ENCODE results near the gene GALC. TPM values are rescaled to one million over a fixed set of nuclear protein-coding genes. Genes with fewer than 3 reads are reported as not detected.

The GALC gene
- total RNA-seq, 2 experiments from 2014 or later, result 11.2 to 12.7 TPM

DNA sequence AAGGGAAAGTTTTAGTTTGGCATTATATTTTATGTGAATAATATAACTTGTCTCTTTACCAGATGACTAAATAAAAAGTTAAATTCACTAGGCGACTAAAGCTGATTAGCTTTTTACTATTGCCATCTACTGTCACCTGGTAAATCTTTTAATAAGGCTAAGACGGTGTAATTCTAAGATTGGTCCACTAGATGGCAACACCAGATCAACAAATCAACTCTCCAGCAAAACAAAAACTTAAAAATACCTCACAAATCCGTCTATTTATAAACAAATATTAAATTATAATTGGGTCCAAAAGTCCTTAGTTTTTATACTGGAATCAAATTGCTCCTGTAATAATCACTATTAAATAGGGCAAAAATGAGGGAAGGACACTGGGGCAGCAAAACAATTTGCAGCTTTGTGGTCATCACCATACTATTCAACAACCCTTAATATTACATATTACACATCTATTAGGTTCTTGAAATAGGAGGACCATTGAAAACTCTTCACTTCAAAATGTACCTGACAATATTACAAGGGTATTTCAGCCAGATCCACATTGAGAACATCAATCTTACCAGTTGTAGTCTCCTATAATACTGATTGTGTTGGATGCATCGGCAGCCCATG lies 47.9 kb downstream of the GALC start:
- H3K27me3 Mint-ChIP-seq (ENCODE audit: low read depth), result no peaks in the 10 kb centered on the region
- no peak overlapping the region for H3K4me3 Mint-ChIP-seq
- H3K36me3 Mint-ChIP-seq (ENCODE audit: low read depth), result peaks cover 5% of the 10 kb centered on the region
- intact Hi-C loops (cut with micrococcal nuclease), result loop anchor here (1.0 to 10.0 kb wide), 4 partner anchors 47 to 620 kb away; partner anchors contain the start of genes GALC and ZC3H14
- CTCF ChIA-PET, result interaction anchor here (0.7 to 4.0 kb wide), 20 partner anchors 11 to 448 kb away, joined by 3 to 41 read pairs (median 4); partner anchors contain the start of gene GALC
- no peaks in the 10 kb centered on the region for H3K4me1 Mint-ChIP-seq (ENCODE audit: low read depth)
- no peak overlapping the region for H3K27ac Mint-ChIP-seq
- H3K9me3 Mint-ChIP-seq, result no peaks in the 10 kb centered on the region
- DNase-seq, result no peak

DNA sequence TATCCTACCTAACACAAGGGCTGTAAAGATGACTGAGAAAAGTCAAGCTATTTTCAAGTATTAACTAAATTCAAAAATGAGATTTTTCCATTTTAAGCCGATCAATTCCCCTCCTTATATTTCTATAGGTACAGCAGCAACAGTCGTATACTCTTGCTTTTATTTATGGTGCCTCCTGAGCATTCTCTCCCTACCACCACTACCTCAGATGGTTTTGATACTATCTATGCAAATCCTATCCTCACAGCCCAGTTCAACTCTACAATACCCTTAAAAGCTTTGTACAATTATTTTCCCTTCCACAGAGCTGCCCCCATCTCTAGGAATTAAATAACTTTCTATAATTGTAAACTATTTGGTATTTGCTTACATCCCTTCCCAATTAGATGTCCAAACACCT lies 52.1 kb downstream of the GALC start:
- no peaks in the 10 kb centered on the region for H3K9me3 Mint-ChIP-seq
- CTCF ChIA-PET, result interaction anchor here (2.5 kb wide), 1 partner anchor 228 kb away, joined by 10 read pairs; no protein-coding TSS in a partner anchor
- H3K36me3 Mint-ChIP-seq (ENCODE audit: low read depth), result peaks cover 3% of the 10 kb centered on the region
- H3K4me3 Mint-ChIP-seq, result no peak overlapping the region
- intact Hi-C loops (cut with micrococcal nuclease), result loop anchor here (10.0 kb wide), 1 partner anchor 624 kb away; the partner anchor contains the start of gene ZC3H14
- peaks cover 3% of the 10 kb centered on the region for H3K4me1 Mint-ChIP-seq (ENCODE audit: low read depth)
- H3K27me3 Mint-ChIP-seq (ENCODE audit: low read depth), result no peaks in the 10 kb centered on the region
- no peak overlapping the region for H3K27ac Mint-ChIP-seq
- DNase-seq, result no peak

DNA sequence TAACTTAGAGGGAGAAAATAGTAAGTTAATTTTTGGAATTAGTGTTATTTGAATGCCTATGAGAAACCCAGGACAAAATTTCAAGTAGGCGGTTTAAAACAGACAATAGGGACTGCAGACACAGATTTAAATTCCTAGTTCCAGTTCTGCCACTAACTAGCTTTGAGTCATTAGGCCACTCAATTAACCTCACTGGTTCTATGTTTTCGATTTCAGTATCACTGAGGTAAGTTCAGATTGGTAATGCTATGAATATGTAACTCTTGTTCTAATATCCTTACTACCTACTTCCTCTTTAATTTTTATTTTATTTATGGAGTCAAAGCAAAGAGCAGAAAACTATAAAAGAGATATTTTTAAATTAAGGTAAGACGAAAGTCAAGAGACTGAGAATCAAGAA lies 52.6 kb downstream of the GALC start:
- Mint-ChIP-seq H3K27me3 (ENCODE audit: low read depth) (no peaks in the 10 kb centered on the region), H3K36me3 (ENCODE audit: low read depth) (peaks cover 3% of the 10 kb centered on the region), H3K27ac (no peak overlapping the region), H3K4me1 (ENCODE audit: low read depth) (peaks cover 3% of the 10 kb centered on the region), H3K9me3 (no peaks in the 10 kb centered on the region), H3K4me3 (no peak overlapping the region)
- intact Hi-C loops (cut with micrococcal nuclease), result loop anchor here (10.0 kb wide), 1 partner anchor 624 kb away; the partner anchor contains the start of gene ZC3H14
- CTCF ChIA-PET, result interaction anchor here (2.5 kb wide), 1 partner anchor 228 kb away, joined by 10 read pairs; no protein-coding TSS in a partner anchor
- DNase-seq, result no peak

DNA sequence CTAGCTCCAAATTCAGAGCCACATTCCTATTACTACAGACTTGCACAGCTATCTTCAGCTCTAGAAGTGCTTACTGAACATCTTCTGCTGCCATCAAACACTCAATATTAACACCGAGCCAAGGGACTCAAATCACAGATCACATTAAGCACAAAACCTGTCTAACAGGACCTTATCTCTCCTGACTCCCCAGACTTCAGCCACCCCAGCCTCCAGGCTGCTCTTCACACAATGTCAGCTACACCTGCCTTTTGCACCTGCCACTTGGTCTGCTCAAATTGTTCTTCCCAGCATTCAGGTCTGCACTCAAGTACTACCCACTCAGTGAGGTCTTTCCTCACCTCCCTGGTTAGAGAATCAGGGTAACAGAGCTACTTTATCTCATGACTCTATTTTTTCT lies 57.1 kb downstream of the GALC start:
- H3K27me3 Mint-ChIP-seq (ENCODE audit: low read depth), result no peaks in the 10 kb centered on the region
- H3K4me3 Mint-ChIP-seq, result no peak overlapping the region
- H3K36me3 Mint-ChIP-seq (ENCODE audit: low read depth), result peaks cover 9% of the 10 kb centered on the region
- H3K27ac Mint-ChIP-seq, result no peak overlapping the region
- CTCF ChIA-PET, result no interaction called here
- H3K9me3 Mint-ChIP-seq, result no peaks in the 10 kb centered on the region
- H3K4me1 Mint-ChIP-seq (ENCODE audit: low read depth), result peaks cover 3% of the 10 kb centered on the region
- no peak for DNase-seq
- intact Hi-C loops (cut with micrococcal nuclease), result no loop called here

DNA sequence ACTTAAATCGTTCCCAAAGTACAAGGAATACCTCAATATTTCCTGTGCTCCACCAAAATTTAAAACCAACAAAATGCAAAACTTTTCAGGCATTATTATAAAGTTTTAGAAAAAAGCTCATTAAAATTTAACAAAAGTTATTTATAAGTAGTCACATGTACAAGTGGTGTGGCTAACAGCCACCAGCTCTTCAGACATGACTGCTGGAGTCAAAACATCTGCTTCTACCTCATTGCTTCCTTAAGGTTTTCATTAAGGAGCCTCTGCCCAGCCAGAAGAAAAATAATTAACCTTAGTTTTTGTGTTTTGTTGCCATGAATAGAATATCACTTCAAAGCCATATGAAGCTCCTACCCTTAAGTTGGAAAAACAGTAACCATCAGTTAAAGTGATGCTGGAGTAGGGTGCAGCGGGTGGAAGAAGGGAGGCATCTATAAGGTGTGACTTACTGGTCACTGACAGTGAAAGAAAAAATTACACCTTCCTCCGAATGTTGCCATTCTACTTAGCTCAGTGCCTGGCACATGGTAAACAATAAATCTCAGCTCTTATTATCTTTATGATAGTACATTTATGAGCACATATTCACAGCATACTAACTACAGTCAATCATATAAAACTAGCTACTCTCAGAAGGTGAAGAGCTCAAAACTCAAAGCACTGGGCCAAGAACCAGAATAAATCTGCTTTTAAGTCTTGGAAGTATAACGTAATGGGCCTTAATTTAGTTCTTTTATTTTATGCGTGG lies 57.7 kb downstream of the GALC start:
- Mint-ChIP-seq H3K36me3 (ENCODE audit: low read depth) (peaks cover 9% of the 10 kb centered on the region), H3K27me3 (ENCODE audit: low read depth) (no peaks in the 10 kb centered on the region), H3K4me1 (ENCODE audit: low read depth) (peaks cover 3% of the 10 kb centered on the region), H3K4me3 (no peak overlapping the region), H3K9me3 (no peaks in the 10 kb centered on the region), H3K27ac (no peak overlapping the region)
- intact Hi-C loops (cut with micrococcal nuclease), result no loop called here
- DNase-seq, result no peak
- CTCF ChIA-PET, result no interaction called here

DNA sequence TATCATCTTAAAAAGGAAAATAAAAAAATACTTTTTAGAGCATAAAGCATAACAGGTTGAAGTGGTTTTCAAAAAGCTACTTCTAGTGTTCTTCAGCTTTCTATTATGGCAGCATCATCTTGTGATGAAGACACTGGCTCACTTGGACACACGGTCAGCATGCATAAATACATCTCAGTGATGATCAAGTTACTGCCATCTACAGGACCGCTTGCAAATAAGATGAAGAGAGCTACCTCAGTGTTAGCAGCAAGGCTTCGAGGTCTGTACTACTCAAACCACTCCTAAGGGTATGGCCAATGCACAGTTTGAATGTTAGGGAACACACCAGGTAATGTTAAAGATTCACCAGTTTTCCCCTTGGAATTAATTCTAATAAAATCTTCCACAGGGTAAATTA lies 58.8 kb downstream of the GALC start:
- Mint-ChIP-seq H3K4me3 (no peak overlapping the region), H3K36me3 (ENCODE audit: low read depth) (peaks cover 9% of the 10 kb centered on the region), H3K27ac (no peak overlapping the region), H3K9me3 (no peaks in the 10 kb centered on the region), H3K4me1 (ENCODE audit: low read depth) (peaks cover 3% of the 10 kb centered on the region), H3K27me3 (ENCODE audit: low read depth) (no peaks in the 10 kb centered on the region)
- intact Hi-C loops (cut with micrococcal nuclease), result no loop called here
- CTCF ChIA-PET, result interaction anchor here (0.8 to 1.5 kb wide), 2 partner anchors 11 to 255 kb away, joined by 3 to 4 read pairs; no protein-coding TSS in a partner anchor
- no peak for DNase-seq

DNA sequence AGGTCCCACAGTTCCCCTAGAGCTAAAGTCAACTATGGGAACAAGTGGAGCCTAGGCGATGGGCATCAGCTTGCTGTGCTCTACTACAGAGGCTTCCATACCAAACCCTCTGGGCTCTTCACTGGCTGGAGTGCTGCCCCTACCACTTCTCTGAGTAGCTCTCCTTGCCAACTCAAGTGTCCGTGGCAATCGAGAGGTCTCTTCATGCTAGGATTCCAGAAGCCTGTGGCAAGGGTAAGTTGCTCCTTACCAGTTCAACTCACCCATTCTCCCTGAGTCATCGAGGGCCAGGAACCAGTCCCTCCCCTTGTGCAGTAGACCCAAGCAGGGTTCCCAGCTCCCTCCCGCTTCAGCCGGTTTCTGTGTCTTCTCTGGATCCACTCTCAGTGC lies 76.1 kb downstream of the GALC start:
- H3K36me3 Mint-ChIP-seq (ENCODE audit: low read depth), result peaks cover 15% of the 10 kb centered on the region
- no peaks in the 10 kb centered on the region for H3K27me3 Mint-ChIP-seq (ENCODE audit: low read depth)
- intact Hi-C loops (cut with micrococcal nuclease), result no loop called here
- CTCF ChIA-PET, result no interaction called here
- H3K9me3 Mint-ChIP-seq, result peaks cover 25% of the 10 kb centered on the region
- H3K4me3 Mint-ChIP-seq, result no peak overlapping the region
- no peaks in the 10 kb centered on the region for H3K4me1 Mint-ChIP-seq (ENCODE audit: low read depth)
- no peak overlapping the region for H3K27ac Mint-ChIP-seq
- no peak for DNase-seq

DNA sequence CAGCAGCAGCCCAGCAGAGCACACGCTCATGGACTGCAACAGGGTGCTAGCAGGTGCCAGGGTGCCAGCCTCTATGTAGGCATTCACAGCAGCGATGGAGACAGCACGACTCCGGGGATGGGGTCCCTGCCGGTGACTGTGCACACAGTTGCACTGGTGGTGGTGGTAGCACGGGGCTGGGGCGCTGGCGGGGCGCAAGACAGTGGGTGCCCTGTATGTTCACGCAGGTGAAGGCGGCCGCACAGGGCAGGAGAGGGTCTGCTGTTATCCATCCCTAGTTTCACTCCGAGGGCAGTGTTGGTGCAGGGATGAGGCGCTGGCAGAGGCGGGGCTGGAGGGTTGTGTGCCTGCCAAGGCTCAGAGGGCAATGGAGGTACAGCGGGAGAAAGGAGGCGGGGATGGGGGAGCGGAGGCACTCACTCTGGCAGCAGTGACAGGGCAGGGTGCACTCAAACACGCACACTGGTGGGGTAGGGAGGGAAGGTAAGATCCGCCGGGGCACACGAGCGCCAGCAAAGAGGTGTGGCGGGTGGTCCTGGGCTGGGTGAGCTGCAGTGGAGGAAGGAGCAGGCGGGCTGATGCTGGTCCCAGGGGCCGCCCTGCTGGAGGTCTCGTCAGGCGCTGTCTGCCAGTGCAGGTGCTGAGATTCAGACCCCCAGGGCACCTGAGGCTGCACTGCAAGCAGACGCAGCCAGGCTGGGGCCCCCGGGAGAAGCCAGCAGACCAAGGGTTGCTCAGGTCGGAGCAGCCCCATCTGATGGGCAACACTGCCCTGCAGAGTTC lies 76.7 kb downstream of the GALC start:
- intact Hi-C loops (cut with micrococcal nuclease), result no loop called here
- DNase-seq, result no peak
- Mint-ChIP-seq H3K9me3 (peaks cover 31% of the 10 kb centered on the region), H3K4me3 (no peak overlapping the region), H3K4me1 (ENCODE audit: low read depth) (no peaks in the 10 kb centered on the region), H3K27ac (no peak overlapping the region), H3K36me3 (ENCODE audit: low read depth) (peaks cover 12% of the 10 kb centered on the region), H3K27me3 (ENCODE audit: low read depth) (no peaks in the 10 kb centered on the region)
- CTCF ChIA-PET, result no interaction called here

DNA sequence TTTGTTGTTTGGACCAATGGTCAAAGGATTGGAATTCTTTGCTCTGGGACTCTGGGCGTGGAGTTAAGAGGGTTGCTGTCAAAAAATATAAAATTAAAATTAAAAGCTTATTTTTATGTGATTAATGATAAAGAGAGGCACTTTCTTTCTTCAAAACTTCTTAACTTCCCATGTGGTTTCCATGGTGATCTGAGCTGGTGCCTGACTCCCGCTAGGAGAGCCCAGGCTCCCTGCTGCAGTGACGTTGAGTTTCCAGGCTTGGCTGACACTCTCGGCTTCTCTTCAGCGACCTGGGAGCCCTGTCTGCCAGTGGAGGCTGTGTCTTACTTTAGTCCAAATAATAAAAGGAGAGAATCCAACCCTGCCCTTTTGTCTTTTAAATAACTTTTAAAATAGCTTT lies 84.4 kb downstream of the GALC start:
- peaks cover 18% of the 10 kb centered on the region for H3K9me3 Mint-ChIP-seq
- intact Hi-C loops (cut with micrococcal nuclease), result no loop called here
- no peaks in the 10 kb centered on the region for H3K4me1 Mint-ChIP-seq (ENCODE audit: low read depth)
- DNase-seq, result no peak
- H3K27ac Mint-ChIP-seq, result no peak overlapping the region
- H3K36me3 Mint-ChIP-seq (ENCODE audit: low read depth), result no peaks in the 10 kb centered on the region
- no peak overlapping the region for H3K4me3 Mint-ChIP-seq
- CTCF ChIA-PET, result interaction anchor here (0.5 to 1.9 kb wide), 3 partner anchors 11 to 252 kb away, joined by 3 to 4 read pairs (median 3); no protein-coding TSS in a partner anchor
- peaks cover under 1% of the 10 kb centered on the region for H3K27me3 Mint-ChIP-seq (ENCODE audit: low read depth)

DNA sequence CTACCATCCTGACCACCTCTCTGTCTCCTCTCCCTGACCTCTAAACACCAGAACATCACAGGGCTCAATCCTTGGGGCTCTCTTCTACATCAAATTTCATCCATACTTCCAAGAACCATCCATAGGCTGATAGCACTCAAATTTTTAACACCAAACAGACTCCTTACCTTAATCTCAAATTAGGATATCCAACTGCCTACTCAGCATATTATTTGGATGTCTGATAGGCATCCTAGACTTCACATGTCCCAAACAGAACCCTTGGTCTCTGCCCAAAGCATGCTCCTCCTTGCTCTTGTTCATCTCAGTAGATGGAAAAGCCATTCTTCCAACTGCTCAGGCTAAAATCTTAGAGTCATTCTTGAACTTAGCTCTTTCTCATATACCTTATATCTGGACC lies 91.3 kb downstream of the GALC start:
- Mint-ChIP-seq H3K4me3 (no peak overlapping the region), H3K36me3 (ENCODE audit: low read depth) (no peaks in the 10 kb centered on the region)
- CTCF ChIA-PET, result interaction anchor here (0.7 to 2.7 kb wide), 2 partner anchors 97 to 400 kb away, joined by 4 to 10 read pairs; no protein-coding TSS in a partner anchor

DNA sequence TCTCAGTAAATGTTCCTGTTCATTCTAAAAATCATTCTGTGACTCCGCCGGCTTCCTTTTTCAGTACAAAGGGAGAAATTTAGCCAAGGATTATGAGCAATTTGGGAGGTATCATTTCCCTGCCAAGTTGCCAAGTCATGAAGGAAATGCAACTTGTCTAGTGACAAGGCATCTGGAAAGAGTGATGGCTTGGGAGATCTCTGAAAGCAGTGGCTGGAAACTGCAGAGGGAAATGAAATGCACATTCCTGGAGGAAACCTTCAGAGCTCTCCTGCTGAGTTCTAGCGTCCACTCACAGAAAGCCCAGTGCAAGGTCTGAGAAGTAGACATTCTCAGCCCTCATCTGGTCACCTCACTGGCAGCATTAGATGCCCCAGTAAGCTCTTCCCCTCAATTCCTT lies 91.7 kb downstream of the GALC start:
- H3K36me3 Mint-ChIP-seq (ENCODE audit: low read depth), result no peaks in the 10 kb centered on the region
- H3K9me3 Mint-ChIP-seq, result no peaks in the 10 kb centered on the region
- no peak overlapping the region for H3K27ac Mint-ChIP-seq
- intact Hi-C loops (cut with micrococcal nuclease), result no loop called here
- CTCF ChIA-PET, result interaction anchor here (0.7 to 2.7 kb wide), 2 partner anchors 96 to 399 kb away, joined by 4 to 10 read pairs; no protein-coding TSS in a partner anchor
- no peak for DNase-seq
- no peaks in the 10 kb centered on the region for H3K4me1 Mint-ChIP-seq (ENCODE audit: low read depth)
- no peak overlapping the region for H3K4me3 Mint-ChIP-seq
- H3K27me3 Mint-ChIP-seq (ENCODE audit: low read depth), result peaks cover 4% of the 10 kb centered on the region

More for the DNA sequence above, 91.3 kb downstream of the GALC start:
- DNase-seq, result no peak
- H3K9me3 Mint-ChIP-seq, result no peaks in the 10 kb centered on the region
- intact Hi-C loops (cut with micrococcal nuclease), result no loop called here
- no peak overlapping the region for H3K27ac Mint-ChIP-seq
- peaks cover 4% of the 10 kb centered on the region for H3K27me3 Mint-ChIP-seq (ENCODE audit: low read depth)
- no peaks in the 10 kb centered on the region for H3K4me1 Mint-ChIP-seq (ENCODE audit: low read depth)

DNA sequence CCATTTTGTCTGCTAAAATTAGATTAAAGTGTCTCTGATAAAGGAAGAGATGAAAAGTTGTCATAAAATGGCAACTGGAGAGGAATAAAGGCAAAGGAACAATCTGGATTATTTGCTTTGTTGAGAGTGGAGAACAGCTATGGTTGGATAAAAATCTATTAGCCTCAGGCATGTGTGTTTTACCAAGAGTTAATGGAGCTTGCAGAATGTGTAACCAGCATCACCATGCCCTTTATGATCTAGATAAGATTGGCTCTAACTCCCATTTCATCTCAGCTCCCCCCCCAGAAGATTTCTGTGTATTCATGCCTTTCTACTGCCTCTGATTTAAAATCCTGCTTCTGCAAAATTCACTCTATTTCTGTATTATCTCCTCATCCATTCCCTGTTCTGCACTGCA lies 93.8 kb downstream of the GALC start:
- Mint-ChIP-seq H3K27ac (no peak overlapping the region), H3K4me3 (no peak overlapping the region), H3K9me3 (no peaks in the 10 kb centered on the region), H3K4me1 (ENCODE audit: low read depth) (no peaks in the 10 kb centered on the region), H3K36me3 (ENCODE audit: low read depth) (no peaks in the 10 kb centered on the region), H3K27me3 (ENCODE audit: low read depth) (peaks cover 4% of the 10 kb centered on the region)
- intact Hi-C loops (cut with micrococcal nuclease), result no loop called here
- DNase-seq, result no peak
- CTCF ChIA-PET, result interaction anchor here (0.6 to 6.0 kb wide), 4 partner anchors 14 to 153 kb away, joined by 3 to 64 read pairs (median 11); no protein-coding TSS in a partner anchor
